Tibial nerve (tissue), 4 donors: Measurements from ENCODE around the gene MTUS2. TPM values are rescaled to one million over a fixed set of nuclear protein-coding genes. Genes with fewer than 3 reads are reported as not detected.

Experiments used
- DNase-seq, 2 donors: peaks; one replicate each; pipeline ENCODE4 v3.0.0-alpha.2; 2019; ENCODE audit warnings: low spot score in 2 of 2
- H3K27ac ChIP-seq, 4 donors: fragments of 200-600 bp; sonication (generic) in 3 of 4; one replicate each; pipeline ENCODE4 v1.5.1; 2017 to 2019; ENCODE audit warnings: mild to moderate bottlenecking in 1 of 4
- H3K27me3 ChIP-seq, 2 donors: fragments of 200-600 bp; sonication (generic) in 1 of 2; one replicate each; pipeline versions ENCODE4 v1.5.1 to v1.6.0; 2017 to 2019
- H3K36me3 ChIP-seq, 3 donors: fragments of 200-600 bp; sonication (generic); one replicate each; pipeline ENCODE4 v1.5.1; 2018 to 2019
- H3K4me1 ChIP-seq, 4 donors: fragments of 200-600 bp; sonication (generic) in 3 of 4; one replicate each; pipeline ENCODE4 v1.5.1; 2017 to 2019
- H3K4me3 ChIP-seq, 4 donors: fragments of 200-600 bp; sonication (generic) in 3 of 4; one replicate each; pipeline ENCODE4 v1.5.1; 2017 to 2019; ENCODE audit warnings: mild to moderate bottlenecking in 1 of 4, moderate library complexity in 1 of 4
- H3K9me3 ChIP-seq, 4 donors: fragments of 200-600 bp; sonication (generic) in 3 of 4; one replicate each; pipeline ENCODE4 v1.5.1; 2017 to 2019
- EP300 ChIP-seq, 2 donors: sonication (generic); formaldehyde crosslinking; IDR thresholded peaks; one replicate each; pipeline ENCODE4 v1.6.1; 2017; ENCODE audit warnings: antibody characterized with exemption in 2 of 2, mild to moderate bottlenecking in 1 of 2
- POLR2A ChIP-seq, 2 donors: fragments of 450-650 bp; IDR thresholded peaks; one replicate each; pipeline ENCODE4 v1.6.1; 2017; ENCODE audit warnings: antibody characterized with exemption in 2 of 2, mild to moderate bottlenecking in 2 of 2, moderate library complexity in 2 of 2
- WGBS, 2 donors: methylation state at CpG; one replicate each; pipeline ENCODE4 v1.1.5; 2018; 5-methylcytosine and 5-hydroxymethylcytosine counted together
- total RNA-seq, 4 donors: library from RNA; depleted of rRNA; stranded (reverse); fragments of >200 nt; gene quantifications; one replicate each; pipeline ENCODE4 v1.1.0, GENCODE V29; 2016
- TF ChIP-seq, protein P1 (sequence below), 5 experiments: fragments of 200-600 bp in 3 of 5; fragments of 450-650 bp in 2 of 5; sonication (generic) in 3 of 5; IDR thresholded peaks; one replicate each; pipeline ENCODE4 v1.5.1; 2016 to 2019; ENCODE audit warnings: antibody characterized with exemption in 5 of 5, mild to moderate bottlenecking in 3 of 5, moderate library complexity in 2 of 5

MTUS2 gene
- total RNA-seq, 4 donors from 2014 or later = 0.20 TPM; not detected in 3

DNA sequence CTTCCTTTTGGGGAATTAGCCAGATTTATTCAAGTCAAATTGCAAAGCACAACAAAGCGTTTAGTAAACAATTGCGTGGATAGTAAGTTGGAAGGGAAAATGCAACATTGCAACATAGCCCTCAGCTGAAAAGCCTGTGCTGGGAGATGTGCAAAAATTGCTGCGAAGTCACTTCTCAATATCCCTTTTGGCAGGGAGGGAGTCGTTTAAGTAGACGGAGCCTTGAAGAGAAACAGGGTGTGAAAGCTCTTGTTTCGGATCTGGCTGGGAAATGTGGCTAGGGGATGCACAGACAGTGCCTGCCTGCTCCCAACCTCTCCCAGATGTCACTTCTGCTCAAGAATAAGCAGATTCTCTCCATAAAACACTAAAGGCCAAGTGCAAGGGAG, 718.5 kb downstream of the MTUS2 start:
- WGBS, 2 donors = 68 to 70% methylated on average over 6 of the region's 6 CpGs
- TF ChIP-seq POLR2A (IDR thresholded peaks at IDR 0.05) (no peak), EP300 (IDR thresholded peaks at IDR 0.05) (no peak)
- TF ChIP-seq, protein P1, sequence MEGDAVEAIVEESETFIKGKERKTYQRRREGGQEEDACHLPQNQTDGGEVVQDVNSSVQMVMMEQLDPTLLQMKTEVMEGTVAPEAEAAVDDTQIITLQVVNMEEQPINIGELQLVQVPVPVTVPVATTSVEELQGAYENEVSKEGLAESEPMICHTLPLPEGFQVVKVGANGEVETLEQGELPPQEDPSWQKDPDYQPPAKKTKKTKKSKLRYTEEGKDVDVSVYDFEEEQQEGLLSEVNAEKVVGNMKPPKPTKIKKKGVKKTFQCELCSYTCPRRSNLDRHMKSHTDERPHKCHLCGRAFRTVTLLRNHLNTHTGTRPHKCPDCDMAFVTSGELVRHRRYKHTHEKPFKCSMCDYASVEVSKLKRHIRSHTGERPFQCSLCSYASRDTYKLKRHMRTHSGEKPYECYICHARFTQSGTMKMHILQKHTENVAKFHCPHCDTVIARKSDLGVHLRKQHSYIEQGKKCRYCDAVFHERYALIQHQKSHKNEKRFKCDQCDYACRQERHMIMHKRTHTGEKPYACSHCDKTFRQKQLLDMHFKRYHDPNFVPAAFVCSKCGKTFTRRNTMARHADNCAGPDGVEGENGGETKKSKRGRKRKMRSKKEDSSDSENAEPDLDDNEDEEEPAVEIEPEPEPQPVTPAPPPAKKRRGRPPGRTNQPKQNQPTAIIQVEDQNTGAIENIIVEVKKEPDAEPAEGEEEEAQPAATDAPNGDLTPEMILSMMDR (IDR thresholded peaks at IDR 0.05) = no peak
- no peak for DNase-seq
- Histone ChIP-seq H3K36me3 (peaks cover 0 to 18% (median 0%) of the 10 kb centered on the region in 3 donors), H3K4me3 (no peak overlapping the region), H3K27me3 (no peaks in the 10 kb centered on the region), H3K9me3 (no peaks in the 10 kb centered on the region), H3K27ac (no peak overlapping the region), H3K4me1 (peaks cover 0 to 11% (median 0%) of the 10 kb centered on the region in 4 donors)

DNA sequence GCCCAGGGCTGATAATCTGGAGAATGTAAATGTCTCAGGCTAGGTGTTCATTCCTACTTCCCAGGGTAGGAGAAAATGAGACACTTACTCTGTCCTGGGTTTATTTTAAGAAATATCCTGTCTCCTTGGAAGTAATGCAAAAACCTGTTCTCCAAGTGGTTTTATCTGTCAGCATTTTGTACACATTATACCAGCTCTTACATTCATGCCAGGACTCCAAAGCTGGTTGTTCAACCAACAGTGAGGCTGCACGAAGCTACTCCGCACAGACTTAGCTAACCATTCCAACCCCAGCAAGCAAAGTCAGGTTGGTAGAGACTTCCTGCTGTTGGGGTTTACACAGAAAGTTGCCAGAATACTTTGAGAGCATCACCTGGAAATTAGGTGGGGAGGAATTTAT, 719.7 kb downstream of the MTUS2 start:
- 87 to 96% methylated on average over 2 of the region's 2 CpGs for WGBS, 2 donors
- Histone ChIP-seq H3K27me3 (no peaks in the 10 kb centered on the region), H3K4me3 (no peak overlapping the region), H3K4me1 (peaks cover 0 to 11% (median 0%) of the 10 kb centered on the region in 4 donors), H3K27ac (no peak overlapping the region), H3K36me3 (peaks cover 0 to 18% (median 0%) of the 10 kb centered on the region in 3 donors), H3K9me3 (no peaks in the 10 kb centered on the region)
- TF ChIP-seq, protein P1 (IDR thresholded peaks at IDR 0.05) = no peak
- no peak for TF ChIP-seq EP300 (IDR thresholded peaks at IDR 0.05)
- TF ChIP-seq POLR2A (IDR thresholded peaks at IDR 0.05) = no peak
- DNase-seq = no peak

DNA sequence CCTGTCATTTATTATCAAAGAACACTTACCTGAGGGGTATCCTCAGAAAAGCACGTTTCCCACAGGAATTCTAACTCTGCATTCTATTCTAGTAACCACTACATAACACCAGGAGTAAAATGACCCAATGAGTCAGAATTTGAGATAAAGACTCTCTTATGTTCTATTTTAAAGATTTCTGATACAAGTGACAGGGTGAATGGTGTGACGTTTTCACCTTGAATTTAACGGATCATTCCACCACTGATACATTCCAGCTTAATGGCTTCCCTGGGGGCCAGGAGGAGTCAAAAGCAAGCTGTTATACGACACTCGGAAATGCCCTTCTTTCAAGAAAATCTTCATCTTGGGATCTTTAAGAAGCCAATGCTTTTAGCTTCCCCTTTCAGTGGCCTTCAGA, 720.2 kb downstream of the MTUS2 start:
- Histone ChIP-seq H3K27ac (no peak overlapping the region), H3K4me3 (no peak overlapping the region), H3K27me3 (no peaks in the 10 kb centered on the region), H3K4me1 (peaks cover 0 to 11% (median 0%) of the 10 kb centered on the region in 4 donors), H3K36me3 (peaks cover 0 to 20% (median 0%) of the 10 kb centered on the region in 3 donors), H3K9me3 (no peaks in the 10 kb centered on the region)
- WGBS, 2 donors = 72 to 83% methylated on average over 5 of the region's 5 CpGs
- TF ChIP-seq, protein P1 (IDR thresholded peaks at IDR 0.05) = no peak
- TF ChIP-seq POLR2A (IDR thresholded peaks at IDR 0.05) = no peak
- no peak for DNase-seq

DNA sequence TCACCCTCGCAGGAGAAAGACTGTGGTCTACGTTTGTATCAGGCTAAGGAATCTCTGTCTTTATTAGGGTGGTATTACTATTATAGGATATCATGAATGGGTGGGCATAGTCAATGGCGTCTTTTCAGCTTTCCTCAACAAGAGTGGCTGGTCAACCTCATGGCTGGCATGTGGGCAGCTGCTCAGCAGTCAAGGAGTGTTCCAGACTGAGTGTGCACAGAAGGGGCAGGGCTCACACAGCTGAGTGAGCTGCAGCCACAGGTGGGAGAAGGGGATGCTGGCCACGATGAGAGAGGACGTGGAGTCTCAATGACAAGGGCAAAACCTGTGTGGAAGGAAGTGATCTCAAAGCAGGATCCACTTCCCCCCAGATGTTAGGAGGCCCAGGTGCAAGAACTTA, 720.7 kb downstream of the MTUS2 start:
- Histone ChIP-seq H3K9me3 (no peaks in the 10 kb centered on the region), H3K27me3 (no peaks in the 10 kb centered on the region), H3K4me3 (no peak overlapping the region), H3K36me3 (peaks cover 0 to 22% (median 0%) of the 10 kb centered on the region in 3 donors), H3K4me1 (peaks cover 0 to 11% (median 0%) of the 10 kb centered on the region in 4 donors), H3K27ac (no peak overlapping the region)
- WGBS, 2 donors = 80 to 88% methylated on average over 5 of the region's 5 CpGs
- TF ChIP-seq POLR2A (IDR thresholded peaks at IDR 0.05) (no peak), EP300 (IDR thresholded peaks at IDR 0.05) (no peak)
- TF ChIP-seq, protein P1 (IDR thresholded peaks at IDR 0.05) = no peak
- DNase-seq = no peak

DNA sequence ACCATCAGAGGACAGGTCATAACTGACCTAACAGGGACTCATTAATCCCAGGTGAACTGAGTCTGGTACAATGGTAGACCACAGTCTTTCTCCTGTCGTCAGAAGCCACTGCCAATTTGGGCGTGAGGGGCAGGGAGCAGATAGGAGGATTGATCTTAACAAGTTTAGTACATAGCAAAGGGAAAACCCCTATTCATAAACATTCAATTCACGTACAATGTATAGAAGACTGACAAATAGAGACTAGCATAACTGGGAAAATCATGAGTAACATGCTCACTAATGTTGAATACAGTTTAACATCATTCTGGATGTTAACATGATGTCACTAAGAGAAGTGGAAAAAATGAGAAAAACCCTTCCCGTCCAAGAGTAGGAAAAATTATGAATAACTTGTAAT, 721.3 kb downstream of the MTUS2 start:
- Histone ChIP-seq H3K27me3 (no peaks in the 10 kb centered on the region), H3K36me3 (peaks cover 0 to 18% (median 0%) of the 10 kb centered on the region in 3 donors), H3K9me3 (no peaks in the 10 kb centered on the region), H3K27ac (no peak overlapping the region), H3K4me1 (peaks cover 0 to 11% (median 0%) of the 10 kb centered on the region in 4 donors), H3K4me3 (no peak overlapping the region)
- TF ChIP-seq POLR2A (IDR thresholded peaks at IDR 0.05) = no peak
- no peak for TF ChIP-seq EP300 (IDR thresholded peaks at IDR 0.05)
- TF ChIP-seq, protein P1 (IDR thresholded peaks at IDR 0.05) = no peak
- 91 to 95% methylated on average over 4 of the region's 4 CpGs for WGBS, 2 donors
- DNase-seq = no peak
